Umbilical cord (tissue), 2 donors: ENCODE measurements around the gene SLC6A18. TPM values are rescaled to one million over a fixed set of nuclear protein-coding genes. Genes with fewer than 3 reads are reported as not detected.

Experiments used
- DNase-seq: peaks from one replicate; pipeline ENCODE4 v3.0.0-alpha.2; 2015; ENCODE audit warnings: low spot score
- total RNA-seq: library from RNA; depleted of rRNA; stranded (reverse); fragments of >200 nt; gene quantifications from one replicate; pipeline ENCODE4 v1.2.3, GENCODE V29; 2014; ENCODE audit warnings: low replicate concordance; ENCODE audit not compliant: insufficient read depth

Gene SLC6A18
- total RNA-seq, 1 donor from 2014 or later, result not detected

DNA sequence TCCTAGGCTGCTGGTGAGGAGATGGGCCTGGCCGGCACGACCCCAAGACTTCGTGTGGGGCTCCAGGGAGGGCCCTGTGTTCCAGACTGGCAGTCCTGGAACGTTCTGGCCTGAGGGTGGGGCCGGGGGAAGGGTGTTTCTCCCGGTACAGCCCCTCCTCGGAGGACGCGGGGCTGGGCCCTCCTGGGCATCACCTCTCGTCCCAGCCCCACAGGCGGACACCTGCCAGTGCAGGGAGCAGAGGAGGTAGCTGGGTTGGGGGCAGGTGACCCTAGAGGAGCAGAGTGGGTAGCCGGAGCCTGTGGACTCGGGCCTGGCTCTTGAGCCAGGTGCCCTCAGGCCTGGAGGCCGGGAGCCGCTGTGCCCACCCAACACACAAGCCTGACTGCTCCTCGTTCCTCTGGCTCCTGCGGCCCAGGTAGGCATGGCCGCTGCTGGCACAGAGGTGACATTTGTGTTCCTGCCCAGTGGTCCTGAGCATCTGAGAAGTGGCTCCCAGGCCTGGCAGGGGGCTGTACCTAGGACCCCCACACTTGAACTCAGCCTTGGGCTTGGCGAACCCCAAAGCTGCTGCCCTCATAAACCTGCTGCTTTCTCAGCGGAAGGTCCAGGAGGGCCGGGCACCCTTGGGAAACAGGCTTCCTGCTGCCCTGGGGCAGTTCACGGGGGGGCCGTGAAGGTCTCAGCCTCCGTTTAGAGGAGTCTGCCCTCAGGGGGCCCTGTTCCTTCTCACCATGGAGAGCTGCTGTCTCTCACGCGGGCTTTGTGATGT lies 23.0 kb upstream of the SLC6A18 start:
- no peak for DNase-seq

- no peak for DNase-seq
These were observed 22.4 kb upstream of the SLC6A18 start for GRCh38 chr5:1202798-1203185.

- DNase-seq, result no peak
These were observed 21.7 kb upstream of the SLC6A18 start for GRCh38 chr5:1203311-1203967.

DNA sequence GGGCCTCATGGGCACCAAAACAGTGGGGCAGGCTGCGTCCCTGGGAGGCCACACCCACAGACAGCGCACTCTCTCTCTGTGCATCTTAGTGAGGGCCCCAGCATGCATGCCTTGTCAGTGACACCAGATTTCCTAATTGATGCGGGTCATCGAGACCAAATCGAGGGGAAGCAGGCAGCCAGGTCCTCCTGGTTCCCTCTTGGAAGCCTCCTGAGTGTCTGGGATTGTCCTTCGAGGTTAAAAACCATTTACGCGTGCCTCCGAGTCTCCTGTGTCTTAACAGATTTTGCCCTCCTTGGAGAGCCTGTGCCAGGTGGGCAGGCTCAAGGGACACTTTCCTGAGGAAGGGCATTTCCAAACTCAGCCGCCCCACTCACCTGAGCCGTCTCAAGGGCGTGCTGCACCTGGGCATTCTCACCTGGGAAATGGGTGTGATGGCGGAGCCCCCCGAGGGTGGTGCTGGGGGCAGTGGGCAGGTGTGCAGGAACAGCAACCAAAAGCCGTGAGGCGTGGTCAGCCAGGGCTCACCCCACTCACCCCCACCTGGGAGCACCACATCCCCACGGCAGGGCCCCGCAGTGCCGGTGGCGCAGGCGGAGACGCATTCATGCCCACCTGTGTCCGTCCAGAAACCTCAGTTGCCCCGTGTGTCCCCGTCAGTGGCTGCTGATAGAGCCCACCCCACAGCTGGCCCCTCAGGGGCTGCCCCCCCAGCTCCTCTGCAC lies 21.1 kb upstream of the SLC6A18 start:
- DNase-seq, result no peak

DNA sequence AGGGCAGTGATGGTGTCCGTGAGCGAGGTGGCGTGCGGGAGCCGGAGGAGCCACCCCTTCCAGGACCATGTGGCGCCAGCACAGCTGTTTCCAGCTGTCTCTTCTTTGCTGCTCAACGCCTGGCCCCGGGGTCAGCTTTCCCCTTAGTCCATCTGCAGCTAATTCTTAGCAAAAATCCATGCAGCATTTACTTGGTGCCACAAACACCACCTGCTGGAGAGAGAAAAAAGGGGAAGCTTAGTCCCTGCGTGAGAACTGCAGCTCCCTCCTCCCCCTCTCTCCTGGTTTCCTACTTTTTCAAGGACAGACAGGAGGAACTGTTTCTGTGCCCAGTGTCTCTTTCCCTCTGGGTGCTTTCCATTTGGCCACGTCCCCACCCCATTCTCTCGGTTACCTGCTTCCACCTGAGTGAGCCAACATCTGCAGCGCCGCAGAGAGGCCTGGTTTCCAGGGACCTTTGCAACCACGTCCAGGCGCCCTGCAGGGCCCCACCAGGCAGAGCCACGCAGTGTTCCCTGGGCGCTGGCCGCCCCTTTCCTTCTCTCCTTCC lies 20.4 kb upstream of the SLC6A18 start:
- DNase-seq, result peak; percentile 56

- DNase-seq, result no peak
These were observed 19.7 kb upstream of the SLC6A18 start for GRCh38 chr5:1205255-1206180.

DNA sequence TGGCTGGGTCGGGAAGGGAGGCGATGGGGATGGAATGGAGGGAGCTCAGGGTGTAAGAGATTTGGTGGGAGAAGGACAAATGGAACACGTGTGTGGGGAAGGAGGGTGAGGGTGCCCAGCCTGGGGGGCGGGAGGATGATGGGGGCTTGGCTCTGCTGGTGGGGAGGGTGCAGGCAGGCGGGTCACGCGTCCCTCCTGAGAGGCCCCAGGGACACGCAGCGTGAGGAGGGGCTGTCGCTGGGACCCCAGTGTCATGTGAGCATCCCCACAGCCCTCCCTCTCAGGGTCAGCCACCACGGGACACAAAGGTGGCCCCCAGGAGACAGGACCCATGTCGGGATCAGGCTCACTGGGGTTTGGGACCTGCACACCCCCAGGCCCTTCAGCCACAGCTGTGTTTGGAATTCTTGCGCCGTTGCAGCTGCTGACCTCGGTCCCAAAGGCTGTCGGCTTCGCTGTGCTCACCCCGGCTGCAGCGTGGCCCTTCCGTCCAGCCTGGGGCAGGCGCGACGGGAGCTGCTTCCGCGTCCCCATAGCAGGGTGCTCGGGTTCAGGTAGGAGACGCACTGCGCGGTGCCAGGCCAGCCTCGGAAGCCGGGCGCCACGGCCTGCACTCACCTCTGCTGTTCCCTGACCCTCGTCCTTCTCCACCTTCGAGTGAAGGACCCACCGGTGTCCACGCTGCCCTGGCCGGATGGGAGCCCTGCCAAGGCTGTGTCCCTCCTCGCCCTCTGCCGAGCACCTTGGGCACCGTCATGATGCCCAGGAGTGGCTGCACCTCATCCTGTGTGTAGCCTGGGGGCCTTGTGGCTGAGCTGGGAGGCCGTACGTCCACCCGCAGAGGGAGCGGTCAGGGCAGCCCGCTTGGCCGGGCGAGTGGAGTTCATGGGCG lies 18.4 kb upstream of the SLC6A18 start:
- no peak for DNase-seq

DNA sequence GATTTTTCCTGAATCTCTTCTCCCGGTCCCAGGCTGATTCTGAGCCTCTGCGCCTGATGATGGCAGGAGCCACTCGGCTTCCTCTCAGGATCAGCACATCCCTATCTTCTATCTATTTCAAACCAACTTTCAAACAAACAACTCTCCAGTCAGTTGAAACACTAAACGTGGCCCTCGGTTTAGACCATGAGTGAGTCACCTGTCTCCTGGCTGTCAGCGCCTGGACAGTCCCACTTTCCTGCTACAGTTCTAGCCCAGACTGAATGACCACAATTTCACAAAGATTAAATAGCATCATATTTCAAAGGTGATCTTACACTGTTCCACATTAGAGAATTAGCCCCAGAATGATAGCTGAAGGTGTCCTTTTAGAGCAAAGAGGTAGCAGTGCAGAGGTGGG lies 17.6 kb upstream of the SLC6A18 start:
- no peak for DNase-seq

DNA sequence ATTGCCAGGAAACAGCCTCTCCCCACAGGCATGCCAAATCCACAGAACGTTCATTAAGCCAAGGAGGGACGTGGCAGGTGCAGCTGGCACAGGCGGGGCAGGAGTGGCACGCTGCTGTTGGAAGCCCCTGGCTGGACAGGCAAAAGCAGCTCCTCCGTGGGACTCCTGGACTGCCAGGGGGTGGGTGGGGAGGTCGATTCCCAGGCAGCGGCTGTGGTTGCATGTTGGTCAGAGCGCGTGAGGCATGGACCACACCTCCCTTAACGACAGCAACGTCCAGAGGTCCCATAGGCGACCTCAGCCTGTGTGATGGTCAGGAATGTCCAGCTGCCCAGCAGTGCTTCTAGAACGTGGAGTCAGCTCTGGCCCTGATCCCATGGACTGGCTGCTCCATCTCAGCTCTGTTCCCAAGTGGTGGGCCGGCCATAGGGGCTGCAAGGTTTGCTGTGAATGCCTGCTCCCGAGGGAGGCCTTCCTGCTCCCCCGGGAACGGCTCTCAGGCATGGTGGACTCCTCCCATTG lies 16.9 kb upstream of the SLC6A18 start:
- DNase-seq, result no peak

DNA sequence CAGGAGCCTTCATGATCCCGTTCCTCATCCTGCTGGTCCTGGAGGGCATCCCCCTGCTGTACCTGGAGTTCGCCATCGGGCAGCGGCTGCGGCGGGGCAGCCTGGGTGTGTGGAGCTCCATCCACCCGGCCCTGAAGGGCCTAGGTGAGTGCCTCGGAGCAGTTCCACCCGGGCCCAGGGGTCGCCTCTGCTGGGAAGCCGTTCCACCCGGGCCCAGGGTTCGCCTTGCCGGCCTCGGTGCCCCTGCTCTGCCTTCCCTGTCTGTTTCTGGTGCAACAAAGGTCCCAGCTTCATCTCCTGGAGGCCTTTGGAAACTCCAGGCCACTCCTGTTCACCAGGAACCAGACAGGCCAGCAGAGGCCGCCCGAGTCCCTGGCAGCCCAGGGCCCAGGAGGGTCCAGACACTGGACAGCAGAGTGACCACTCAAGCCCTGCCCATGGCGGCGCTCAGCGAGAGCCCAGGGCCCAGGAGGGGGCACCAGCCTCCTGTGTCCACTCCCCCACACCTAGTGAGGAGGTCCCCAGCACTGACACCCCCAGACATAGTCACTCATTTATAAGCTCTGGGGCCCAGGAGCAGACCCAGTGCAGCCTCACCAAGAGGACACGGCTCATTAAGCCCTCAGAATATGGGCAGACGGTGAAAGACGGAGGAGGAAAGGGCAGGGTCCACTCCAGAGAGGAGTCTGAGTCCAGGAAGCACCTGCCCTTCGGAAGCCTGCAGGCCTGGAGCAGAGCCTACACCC lies 16.3 kb upstream of the SLC6A18 start:
- no peak for DNase-seq

DNA sequence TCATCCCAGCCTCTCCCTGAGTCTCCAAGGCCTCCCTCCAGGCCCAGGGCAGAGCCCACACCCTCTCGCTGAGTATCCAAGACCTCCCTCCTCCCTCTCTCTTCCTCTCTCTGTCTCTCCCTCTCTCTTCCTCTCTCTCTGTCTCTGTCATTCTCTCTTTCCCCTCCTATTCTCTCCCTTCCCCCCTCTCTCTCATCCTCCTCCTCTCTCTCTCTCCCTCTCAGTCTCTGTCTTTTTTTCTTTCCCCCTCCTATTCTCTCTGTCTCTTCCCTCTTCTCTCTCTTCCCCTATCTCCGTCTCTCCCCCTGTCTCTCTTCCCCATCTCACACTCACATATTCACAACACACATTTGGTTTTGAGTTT lies 15.7 kb upstream of the SLC6A18 start:
- DNase-seq, result no peak

DNA sequence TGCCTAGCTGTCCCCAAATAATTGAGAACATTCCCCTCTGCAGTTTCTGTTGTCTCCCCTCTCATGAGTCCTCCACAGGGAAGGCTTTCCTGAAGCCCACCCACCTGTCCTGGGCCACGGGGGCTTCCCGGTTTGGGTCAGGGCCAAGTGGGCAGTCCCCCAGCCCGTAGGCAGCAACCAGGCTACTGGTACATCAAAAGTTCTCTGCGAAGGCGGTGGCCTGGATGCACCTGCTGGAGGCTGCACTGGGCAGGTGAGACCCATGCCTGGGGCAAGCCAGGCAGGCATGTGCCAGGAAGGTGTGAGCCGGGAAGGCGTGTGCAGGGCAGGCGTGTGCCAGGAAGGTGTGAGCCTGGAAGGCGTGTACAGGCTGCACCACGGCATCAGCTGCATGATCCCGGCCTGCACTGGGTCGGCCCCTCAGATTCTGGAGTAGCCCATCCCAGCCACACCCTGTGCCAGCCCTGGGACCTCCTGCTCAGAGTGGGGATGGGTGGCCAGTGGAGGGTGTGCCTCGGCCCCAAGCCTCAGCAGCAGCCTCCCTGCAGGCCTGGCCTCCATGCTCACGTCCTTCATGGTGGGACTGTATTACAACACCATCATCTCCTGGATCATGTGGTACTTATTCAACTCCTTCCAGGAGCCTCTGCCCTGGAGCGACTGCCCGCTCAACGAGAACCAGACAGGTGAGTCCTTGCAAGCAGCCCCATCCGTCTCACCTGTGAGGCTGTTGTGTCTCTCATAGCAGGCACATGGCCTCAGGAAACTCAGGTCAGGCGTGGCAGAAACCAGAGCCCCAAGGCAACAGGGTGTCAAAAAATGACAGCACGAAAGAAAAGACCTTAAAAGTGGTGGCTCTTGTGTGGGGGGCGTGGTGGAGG lies 15.0 kb upstream of the SLC6A18 start:
- DNase-seq, result no peak

DNA sequence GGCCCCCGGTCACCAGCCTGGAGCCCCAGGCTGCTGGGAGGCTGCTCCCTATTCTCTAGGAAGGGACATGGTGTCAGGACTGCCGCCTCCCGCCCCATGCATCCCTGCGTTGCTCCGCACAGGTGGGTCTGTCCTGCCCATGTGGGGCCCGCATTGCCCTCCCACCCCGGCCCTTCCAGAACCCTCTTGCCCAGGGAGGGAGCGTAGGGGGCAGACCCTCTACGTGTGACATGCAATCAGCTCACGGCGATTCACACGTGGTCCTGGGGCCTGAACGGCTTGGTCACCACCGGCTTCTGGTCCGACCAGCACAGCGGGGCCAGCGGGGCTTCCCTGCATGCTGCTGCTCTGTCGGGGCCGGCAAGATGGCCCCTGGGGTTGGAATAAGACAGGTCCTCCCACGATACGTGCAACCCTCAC lies 14.3 kb upstream of the SLC6A18 start:
- no peak for DNase-seq

GRCh38 chr5:1211701-1212100 lies 13.5 kb upstream of the SLC6A18 start:
- no peak for DNase-seq

DNA sequence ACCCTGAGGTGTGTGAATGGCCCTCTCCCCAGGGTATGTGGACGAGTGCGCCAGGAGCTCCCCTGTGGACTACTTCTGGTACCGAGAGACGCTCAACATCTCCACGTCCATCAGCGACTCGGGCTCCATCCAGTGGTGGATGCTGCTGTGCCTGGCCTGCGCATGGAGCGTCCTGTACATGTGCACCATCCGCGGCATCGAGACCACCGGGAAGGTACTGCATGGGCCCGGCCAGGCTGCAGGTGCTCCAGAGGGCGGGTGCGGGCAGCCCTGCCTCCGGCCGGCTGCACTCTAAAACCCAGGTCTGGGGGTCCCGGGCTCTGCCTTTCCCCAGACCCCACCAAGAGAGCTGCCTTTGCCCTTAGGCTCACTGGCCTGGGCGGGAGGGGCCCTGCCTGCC lies 12.9 kb upstream of the SLC6A18 start:
- no peak for DNase-seq

- no peak for DNase-seq
These were observed 12.3 kb upstream of the SLC6A18 start for GRCh38 chr5:1212881-1213280.

DNA sequence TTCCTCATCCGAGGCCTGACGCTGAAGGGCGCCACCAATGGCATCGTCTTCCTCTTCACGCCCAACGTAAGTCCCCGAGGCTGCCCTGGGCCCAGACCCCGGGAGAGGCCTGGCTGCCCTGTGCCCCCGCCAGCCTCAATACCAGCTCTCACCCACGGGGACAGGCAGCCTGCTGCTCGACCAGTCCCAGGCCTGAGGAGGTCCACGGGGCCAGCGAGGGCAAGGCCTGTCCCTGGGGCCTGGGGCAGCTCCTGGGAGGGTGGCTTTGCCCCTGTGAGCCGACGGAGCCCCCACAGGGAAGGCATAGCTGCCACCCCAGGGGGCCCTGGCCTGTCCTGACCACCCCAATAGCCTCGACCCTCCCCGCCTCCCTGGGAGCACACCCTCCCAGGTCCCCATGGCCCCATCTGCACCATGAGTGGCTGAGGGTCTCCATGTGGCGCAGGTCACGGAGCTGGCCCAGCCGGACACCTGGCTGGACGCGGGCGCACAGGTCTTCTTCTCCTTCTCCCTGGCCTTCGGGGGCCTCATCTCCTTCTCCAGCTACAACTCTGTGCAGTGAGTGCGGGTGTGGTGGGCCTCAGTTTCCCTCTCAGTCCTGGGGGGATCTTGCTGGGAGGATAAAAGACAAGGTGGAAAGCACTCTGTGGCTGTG lies 11.5 kb upstream of the SLC6A18 start:
- DNase-seq, result no peak
